MCF 10A (cell line): ENCODE measurements around the gene SYNE1. TPM values are rescaled to one million over a fixed set of nuclear protein-coding genes. Genes with fewer than 3 reads are reported as not detected.

Experiments used
- BruUV-seq: library from RNA; stranded (reverse); fragments of 400-500 nt; replicated peaks from 2 replicates; lab custom pipeline; 2021; lab: Mats Ljungman, UMichigan
- CTCF ChIA-PET: fragments of 300-600 bp; sonication (Branson Sonifier 250); formaldehyde crosslinking; extraction: SDS; loops from one replicate; lab custom pipeline; 2021; ENCODE audit warnings: antibody characterized with exemption, inconsistent platforms; lab: Yijun Ruan, JAX
- POLR2A ChIA-PET: fragments of 300-600, 350-650 bp; sonication (Branson Sonifier 250); formaldehyde crosslinking; extraction: SDS; loops from one replicate; lab custom pipeline; 2020; ENCODE audit warnings: antibody characterized with exemption, inconsistent platforms; lab: Yijun Ruan, JAX
- DNase-seq: peaks from one replicate; pipeline ENCODE4 v3.0.0-alpha.2; 2018; ENCODE audit not compliant: unreplicated experiment
- H3K27ac Mint-ChIP-seq: one replicate; pipeline ENCODE4 v1.8.0; 2022; ENCODE audit warnings: mild to moderate bottlenecking, low read depth, mixed read lengths; ENCODE audit not compliant: unreplicated experiment
- H3K27me3 Mint-ChIP-seq: one replicate; pipeline ENCODE4 v1.8.0; 2022; ENCODE audit warnings: mixed read lengths; ENCODE audit not compliant: insufficient read depth, unreplicated experiment
- H3K36me3 Mint-ChIP-seq: one replicate; pipeline ENCODE4 v1.8.0; 2022; ENCODE audit warnings: mild to moderate bottlenecking, moderate library complexity, mixed read lengths; ENCODE audit not compliant: insufficient read depth, unreplicated experiment
- H3K4me1 Mint-ChIP-seq: one replicate; pipeline ENCODE4 v1.8.0; 2022; ENCODE audit warnings: mixed read lengths; ENCODE audit not compliant: insufficient read depth, unreplicated experiment
- H3K4me3 Mint-ChIP-seq: one replicate; pipeline ENCODE4 v1.8.0; 2022; ENCODE audit warnings: mild to moderate bottlenecking, moderate library complexity, mixed read lengths; ENCODE audit not compliant: unreplicated experiment
- H3K9me3 Mint-ChIP-seq: one replicate; pipeline ENCODE4 v1.8.0; 2022; ENCODE audit warnings: mixed read lengths; ENCODE audit not compliant: unreplicated experiment
- intact Hi-C: fragments of 100-400 bp; cut with micrococcal nuclease; formaldehyde crosslinking; loops from 2 replicates; pipeline ENCODE4 v1.14.1; 2022
- total RNA-seq: library from RNA; stranded (reverse); gene quantifications from 2 replicates; pipeline ENCODE4 v1.2.3, GENCODE V29; 2022
- TF ChIP-seq, protein P1 (sequence below): fragments of 200-600 bp; IDR thresholded peaks from one replicate; pipeline ENCODE4 v1.8.0; 2022; ENCODE audit warnings: antibody characterized with exemption, mild to moderate bottlenecking; ENCODE audit not compliant: unreplicated experiment

The SYNE1 gene
- total RNA-seq, 1 experiment from 2014 or later, result 25.4 TPM

DNA sequence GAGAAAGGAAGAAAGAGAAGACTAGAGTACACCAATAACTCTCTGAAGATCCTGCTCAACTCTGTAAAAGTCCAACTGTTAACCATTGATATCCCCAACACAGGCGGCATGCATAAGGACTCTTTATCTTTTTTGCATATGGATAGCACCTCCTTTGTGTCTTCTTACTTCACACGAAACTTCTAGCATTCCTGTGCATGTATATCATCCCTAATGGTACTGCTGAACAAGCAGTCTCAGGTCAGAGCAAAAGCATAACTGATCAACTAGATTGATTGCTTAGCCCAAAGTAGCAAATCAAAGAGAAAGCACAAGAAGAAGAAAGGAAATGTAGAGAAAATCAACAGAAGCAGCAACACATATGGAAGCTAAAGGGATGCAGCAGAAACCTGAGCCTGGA is 234.4 kb downstream of the SYNE1 start:
- POLR2A ChIA-PET, result interaction anchor here (0.6 kb wide), 1 partner anchor 245 kb away, joined by 3 read pairs; no protein-coding TSS in a partner anchor
- CTCF ChIA-PET, result no interaction called here
- no peak for DNase-seq
- no TSS peak for BruUV-seq
- intact Hi-C loops, result no loop called here
- no peaks in the 10 kb centered on the region for H3K27me3 Mint-ChIP-seq
- no peak overlapping the region for H3K4me3 Mint-ChIP-seq
- no peaks in the 10 kb centered on the region for H3K36me3 Mint-ChIP-seq
- H3K27ac Mint-ChIP-seq, result peak overlapping the region; percentile 96
- TF ChIP-seq, protein P1, sequence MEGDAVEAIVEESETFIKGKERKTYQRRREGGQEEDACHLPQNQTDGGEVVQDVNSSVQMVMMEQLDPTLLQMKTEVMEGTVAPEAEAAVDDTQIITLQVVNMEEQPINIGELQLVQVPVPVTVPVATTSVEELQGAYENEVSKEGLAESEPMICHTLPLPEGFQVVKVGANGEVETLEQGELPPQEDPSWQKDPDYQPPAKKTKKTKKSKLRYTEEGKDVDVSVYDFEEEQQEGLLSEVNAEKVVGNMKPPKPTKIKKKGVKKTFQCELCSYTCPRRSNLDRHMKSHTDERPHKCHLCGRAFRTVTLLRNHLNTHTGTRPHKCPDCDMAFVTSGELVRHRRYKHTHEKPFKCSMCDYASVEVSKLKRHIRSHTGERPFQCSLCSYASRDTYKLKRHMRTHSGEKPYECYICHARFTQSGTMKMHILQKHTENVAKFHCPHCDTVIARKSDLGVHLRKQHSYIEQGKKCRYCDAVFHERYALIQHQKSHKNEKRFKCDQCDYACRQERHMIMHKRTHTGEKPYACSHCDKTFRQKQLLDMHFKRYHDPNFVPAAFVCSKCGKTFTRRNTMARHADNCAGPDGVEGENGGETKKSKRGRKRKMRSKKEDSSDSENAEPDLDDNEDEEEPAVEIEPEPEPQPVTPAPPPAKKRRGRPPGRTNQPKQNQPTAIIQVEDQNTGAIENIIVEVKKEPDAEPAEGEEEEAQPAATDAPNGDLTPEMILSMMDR, result no peak
- no peaks in the 10 kb centered on the region for H3K9me3 Mint-ChIP-seq
- H3K4me1 Mint-ChIP-seq, result peaks cover 21% of the 10 kb centered on the region

- intact Hi-C loops, result no loop called here
- POLR2A ChIA-PET, result no interaction called here
- Mint-ChIP-seq H3K9me3 (no peaks in the 10 kb centered on the region), H3K27me3 (no peaks in the 10 kb centered on the region), H3K4me3 (no peak overlapping the region), H3K27ac (peak overlapping the region; percentile 96), H3K4me1 (peaks cover 21% of the 10 kb centered on the region), H3K36me3 (no peaks in the 10 kb centered on the region)
- BruUV-seq, result no TSS peak
- CTCF ChIA-PET, result no interaction called here
- TF ChIP-seq, protein P1, result no peak
- DNase-seq, result peak; percentile 84
These were observed 235.2 kb downstream of the SYNE1 start for GRCh38 chr6:152401978-152402377.

- TF ChIP-seq, protein P1, result no peak
- H3K27me3 Mint-ChIP-seq, result no peaks in the 10 kb centered on the region
- CTCF ChIA-PET, result no interaction called here
- POLR2A ChIA-PET, result interaction anchor here (1.5 kb wide), 1 partner anchor 36 kb away, joined by 3 read pairs; no protein-coding TSS in a partner anchor
- no peak for DNase-seq
- intact Hi-C loops, result no loop called here
- H3K4me1 Mint-ChIP-seq, result peaks cover 21% of the 10 kb centered on the region
- H3K4me3 Mint-ChIP-seq, result no peak overlapping the region
- no peaks in the 10 kb centered on the region for H3K9me3 Mint-ChIP-seq
- no TSS peak for BruUV-seq
- no peak overlapping the region for H3K27ac Mint-ChIP-seq
- no peaks in the 10 kb centered on the region for H3K36me3 Mint-ChIP-seq
These were observed 237.8 kb downstream of the SYNE1 start for GRCh38 chr6:152399399-152399798.

GRCh38 chr6:152398993-152399392 is 238.2 kb downstream of the SYNE1 start:
- H3K36me3 Mint-ChIP-seq, result no peaks in the 10 kb centered on the region
- no peak overlapping the region for H3K27ac Mint-ChIP-seq
- no peak overlapping the region for H3K4me3 Mint-ChIP-seq
- BruUV-seq, result no TSS peak
- H3K4me1 Mint-ChIP-seq, result peaks cover 21% of the 10 kb centered on the region
- H3K9me3 Mint-ChIP-seq, result no peaks in the 10 kb centered on the region
- DNase-seq, result no peak
- intact Hi-C loops, result no loop called here
- CTCF ChIA-PET, result no interaction called here
- POLR2A ChIA-PET, result interaction anchor here (1.5 kb wide), 1 partner anchor 36 kb away, joined by 3 read pairs; no protein-coding TSS in a partner anchor
- H3K27me3 Mint-ChIP-seq, result no peaks in the 10 kb centered on the region
- TF ChIP-seq, protein P1, result no peak
